ENCODE measurements around the gene GRM5. TPM values are rescaled to one million over a fixed set of nuclear protein-coding genes. Genes with fewer than 3 reads are reported as not detected.
"Not testable (repeated sequence)": the region's sequence is repeated elsewhere in the genome, so short reads cannot be mapped to it uniquely, and the experiment has no call there.

GRM5 gene
- total RNA-seq, 4 donors from 2014 or later, result 0.13 TPM; not detected in 3

DNA sequence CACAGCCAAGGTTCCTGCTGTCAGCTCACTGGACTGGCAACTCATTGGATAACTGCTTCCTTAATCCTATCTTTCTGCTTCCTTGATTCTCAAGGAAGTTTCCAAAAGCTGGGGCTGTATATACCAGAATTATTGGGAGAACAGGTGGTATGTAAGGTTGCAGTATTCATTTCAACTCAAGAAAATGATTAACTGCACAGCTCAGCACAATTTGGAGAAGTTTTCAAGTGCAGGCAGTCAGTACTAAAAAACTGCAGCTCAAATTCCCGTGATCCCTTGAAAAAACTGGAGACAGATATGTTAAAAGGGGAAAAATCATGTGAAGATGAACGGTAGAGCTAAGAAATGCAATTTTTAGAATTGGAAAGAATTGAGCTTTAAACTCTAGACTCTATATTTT is 44.4 kb downstream of the GRM5 start:
- DNase-seq (ENCODE audit: low spot score) (no peak), ATAC-seq (ENCODE audit: low FRiP score) (no peak)
- TF ChIP-seq, protein P1, sequence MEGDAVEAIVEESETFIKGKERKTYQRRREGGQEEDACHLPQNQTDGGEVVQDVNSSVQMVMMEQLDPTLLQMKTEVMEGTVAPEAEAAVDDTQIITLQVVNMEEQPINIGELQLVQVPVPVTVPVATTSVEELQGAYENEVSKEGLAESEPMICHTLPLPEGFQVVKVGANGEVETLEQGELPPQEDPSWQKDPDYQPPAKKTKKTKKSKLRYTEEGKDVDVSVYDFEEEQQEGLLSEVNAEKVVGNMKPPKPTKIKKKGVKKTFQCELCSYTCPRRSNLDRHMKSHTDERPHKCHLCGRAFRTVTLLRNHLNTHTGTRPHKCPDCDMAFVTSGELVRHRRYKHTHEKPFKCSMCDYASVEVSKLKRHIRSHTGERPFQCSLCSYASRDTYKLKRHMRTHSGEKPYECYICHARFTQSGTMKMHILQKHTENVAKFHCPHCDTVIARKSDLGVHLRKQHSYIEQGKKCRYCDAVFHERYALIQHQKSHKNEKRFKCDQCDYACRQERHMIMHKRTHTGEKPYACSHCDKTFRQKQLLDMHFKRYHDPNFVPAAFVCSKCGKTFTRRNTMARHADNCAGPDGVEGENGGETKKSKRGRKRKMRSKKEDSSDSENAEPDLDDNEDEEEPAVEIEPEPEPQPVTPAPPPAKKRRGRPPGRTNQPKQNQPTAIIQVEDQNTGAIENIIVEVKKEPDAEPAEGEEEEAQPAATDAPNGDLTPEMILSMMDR (IDR thresholded peaks at IDR 0.05), result no peak

GRCh38 chr11:89019827-89020547 is 45.8 kb downstream of the GRM5 start:
- not testable (repeated sequence) for ATAC-seq (ENCODE audit: low FRiP score); DNase-seq (ENCODE audit: low spot score)

- no peak for ATAC-seq (ENCODE audit: low FRiP score)
- DNase-seq (ENCODE audit: low spot score), result no peak
- TF ChIP-seq, protein P1 (IDR thresholded peaks at IDR 0.05), result no peak
Observed at GRCh38 chr11:89016214-89016613, 49.6 kb downstream of the GRM5 start.

DNA sequence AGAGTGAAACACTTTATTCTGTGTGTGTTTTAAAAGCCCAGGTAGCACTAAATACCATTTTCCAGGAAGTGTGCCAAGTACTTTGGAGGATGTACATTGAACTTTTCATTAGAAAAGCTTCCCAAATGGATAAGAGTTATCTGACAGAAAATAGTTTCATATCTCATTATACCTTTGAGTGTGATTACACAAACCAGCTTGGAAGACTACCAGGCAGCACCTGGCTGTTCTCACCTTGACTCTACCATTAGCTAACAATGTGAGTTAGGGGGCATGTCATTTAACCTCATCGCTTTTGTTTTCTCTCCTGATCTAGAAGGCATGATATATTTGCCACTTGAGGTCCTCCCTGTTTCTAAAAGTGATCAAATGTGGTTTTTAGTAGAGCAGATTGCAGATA is 50.2 kb downstream of the GRM5 start:
- TF ChIP-seq, protein P1 (IDR thresholded peaks at IDR 0.05), result no peak
- ATAC-seq (ENCODE audit: low FRiP score), result no peak

DNA sequence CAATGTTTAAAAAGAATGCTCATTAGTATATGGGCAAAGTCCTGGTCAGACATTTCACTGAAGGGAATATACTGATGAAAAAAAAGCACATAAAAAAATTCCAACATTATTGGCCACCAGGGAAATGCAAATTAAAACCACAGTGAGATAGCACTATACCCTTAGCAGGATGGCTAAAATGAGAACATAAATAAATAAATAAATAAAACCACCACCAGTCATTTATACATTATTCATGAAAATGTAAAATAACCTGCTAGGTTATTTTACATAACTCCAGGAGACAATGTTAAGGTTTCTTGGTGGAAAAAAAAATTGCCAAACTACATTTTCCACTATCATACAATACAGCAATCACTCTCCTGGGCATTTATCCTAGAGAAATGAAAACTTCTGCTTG is 64.9 kb downstream of the GRM5 start:
- ATAC-seq (ENCODE audit: low FRiP score); DNase-seq (ENCODE audit: low spot score): not testable (repeated sequence)

More for the DNA sequence above, 50.2 kb downstream of the GRM5 start:
- DNase-seq (ENCODE audit: low spot score), result no peak

GRCh38 chr11:88979641-88980040 is 86.1 kb downstream of the GRM5 start:
- TF ChIP-seq, protein P1 (IDR thresholded peaks at IDR 0.05), result no peak
- no peak for DNase-seq (ENCODE audit: low spot score)
- ATAC-seq (ENCODE audit: low FRiP score), result no peak

GRCh38 chr11:88978992-88979391 is 86.8 kb downstream of the GRM5 start:
- DNase-seq (ENCODE audit: low spot score); ATAC-seq (ENCODE audit: low FRiP score): not testable (repeated sequence)

DNA sequence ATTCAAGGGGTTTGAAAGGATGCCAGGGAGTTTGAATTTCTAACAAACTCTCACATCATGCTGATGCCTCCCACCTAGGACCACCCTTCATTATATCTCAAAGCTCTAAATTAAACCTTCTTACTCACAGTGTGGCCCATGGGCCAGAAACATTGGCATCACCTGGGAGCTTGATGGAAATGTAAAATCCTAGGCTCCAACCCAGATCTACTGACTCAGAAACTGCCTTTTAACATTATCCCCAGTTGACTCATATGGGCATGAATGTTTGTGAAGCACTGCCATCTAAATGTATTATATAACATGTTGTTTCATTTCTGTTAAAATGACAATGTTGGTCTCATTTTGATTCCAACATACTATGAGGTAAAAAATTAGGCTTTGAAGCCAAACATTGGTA is 90.3 kb downstream of the GRM5 start:
- not testable (repeated sequence) for ATAC-seq (ENCODE audit: low FRiP score); DNase-seq (ENCODE audit: low spot score)

DNA sequence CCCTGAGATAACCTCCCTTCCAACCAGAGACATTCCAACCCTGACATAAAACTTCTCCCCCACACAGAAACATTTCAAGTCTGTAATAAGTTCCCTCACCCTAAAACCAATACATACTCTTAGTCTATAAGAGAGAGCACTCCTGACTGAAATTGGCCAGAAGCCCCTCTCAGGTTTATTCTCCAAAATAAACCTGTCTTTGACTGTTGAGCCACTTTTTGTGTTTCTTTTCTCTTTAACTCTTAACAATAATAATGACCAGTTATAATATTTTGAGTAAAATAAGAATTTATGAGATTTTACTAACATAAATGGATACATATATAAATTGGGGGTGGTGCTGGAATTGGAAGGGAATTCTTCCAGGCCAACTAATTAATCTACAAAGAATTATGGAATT is 93.6 kb downstream of the GRM5 start:
- TF ChIP-seq, protein P1 (IDR thresholded peaks at IDR 0.05), result no peak
- DNase-seq (ENCODE audit: low spot score) (no peak), ATAC-seq (ENCODE audit: low FRiP score) (no peak)

DNA sequence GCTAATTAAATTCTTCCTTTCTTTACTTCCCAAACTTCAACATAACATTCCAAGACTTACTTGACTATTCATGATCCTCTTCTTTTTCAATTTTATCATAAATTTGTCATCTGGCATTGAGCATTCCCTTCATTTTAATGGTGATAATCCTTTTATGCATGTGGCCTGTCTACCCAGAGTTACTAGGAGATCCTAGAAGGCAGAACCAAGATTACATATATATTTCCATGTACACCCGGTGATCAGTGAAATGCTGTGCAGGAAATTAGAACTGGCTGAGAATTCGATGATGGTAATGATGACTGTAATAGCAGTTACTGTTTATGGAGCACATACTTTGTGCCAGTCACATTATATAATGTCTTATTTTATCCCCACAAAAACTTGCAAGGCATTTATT is 104.2 kb downstream of the GRM5 start:
- not testable (repeated sequence) for DNase-seq (ENCODE audit: low spot score); ATAC-seq (ENCODE audit: low FRiP score)

- ATAC-seq (ENCODE audit: low FRiP score); DNase-seq (ENCODE audit: low spot score): not testable (repeated sequence)
Observed at GRCh38 chr11:88959857-88960256, 105.9 kb downstream of the GRM5 start.
